Measurements from ENCODE around the gene TMEM119. TPM values are rescaled to one million over a fixed set of nuclear protein-coding genes. Genes with fewer than 3 reads are reported as not detected.

TMEM119 gene
- total RNA-seq, 2 donors from 2014 or later = 1.8 to 5.5 TPM

DNA sequence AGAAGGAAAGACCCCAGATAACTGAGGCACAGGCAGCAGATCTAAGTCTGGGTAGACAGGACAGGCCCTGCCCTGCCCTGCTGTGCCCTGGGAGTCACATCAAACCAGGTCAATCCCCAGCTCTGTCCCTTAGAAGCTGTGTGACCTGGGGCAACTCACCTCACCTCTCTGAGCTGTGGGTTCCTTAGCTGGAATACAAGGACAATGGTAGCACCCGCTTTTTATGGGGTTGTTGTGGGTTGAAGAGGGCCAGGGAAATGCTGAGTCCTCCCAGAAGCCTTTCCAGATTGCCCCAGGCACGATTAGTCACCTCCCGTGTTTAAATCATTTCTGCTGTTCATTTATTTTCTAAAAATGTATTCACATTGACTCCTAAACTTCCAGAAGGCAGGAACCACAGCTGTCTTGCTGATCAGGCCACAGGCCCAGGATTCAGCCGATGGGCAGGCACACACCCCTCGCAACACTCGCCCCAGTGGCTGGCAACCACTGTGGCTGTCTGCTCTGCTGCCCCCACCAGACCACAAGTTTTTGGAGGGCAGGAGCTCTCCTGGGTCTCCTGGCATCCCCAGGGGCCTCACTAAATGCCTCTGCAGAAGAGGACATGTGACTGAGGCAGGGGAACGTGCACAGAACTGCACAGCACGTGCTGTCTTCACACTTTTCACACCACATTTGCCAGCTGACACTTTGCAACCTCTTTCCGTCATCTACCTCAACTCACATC is 32.8 kb upstream of the TMEM119 start:
- peak overlapping the region; percentile 41 to 46 for H3K27ac ChIP-seq
- H3K9me3 ChIP-seq = no peaks in the 10 kb centered on the region
- no peaks in the 10 kb centered on the region for H3K36me3 ChIP-seq
- H3K27me3 ChIP-seq = no peaks in the 10 kb centered on the region
- no peak for TF ChIP-seq CTCF (IDR thresholded peaks at IDR 0.05)
- no peak for DNase-seq (ENCODE audit: low spot score)
- no peak overlapping the region for H3K4me3 ChIP-seq
- H3K4me1 ChIP-seq = peaks cover 0 to 25% of the 10 kb centered on the region in 2 donors

DNA sequence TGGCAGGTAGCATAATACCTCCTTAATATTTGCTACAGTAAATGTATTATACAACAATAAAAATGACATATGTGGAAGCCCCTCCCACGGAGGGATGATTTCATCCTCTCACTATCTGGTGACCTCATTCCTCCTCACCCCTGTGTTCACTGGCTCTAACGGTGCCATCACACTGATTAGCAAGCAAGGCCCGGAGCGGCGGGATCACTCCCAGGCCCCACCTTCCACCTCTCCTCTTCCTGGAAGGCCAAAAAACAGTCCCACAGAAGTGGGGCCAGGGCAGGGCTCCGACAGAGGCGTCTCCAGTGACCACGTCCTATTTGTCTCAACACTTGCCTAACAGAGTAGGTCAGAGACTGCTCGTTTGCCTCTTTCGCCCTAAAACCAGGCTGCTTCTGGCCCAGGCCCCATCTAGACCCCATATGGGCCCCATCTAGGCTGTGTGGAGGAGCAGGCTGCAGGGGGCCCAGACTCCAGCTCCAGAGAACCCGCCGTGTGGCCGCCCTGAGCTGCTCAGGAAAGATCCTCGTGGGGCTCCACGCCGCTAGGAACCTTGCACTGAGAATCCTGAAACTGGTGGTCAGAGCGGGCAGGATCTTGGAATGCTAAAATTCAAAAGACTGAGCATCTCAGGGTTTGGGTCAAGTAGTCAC is 32.1 kb upstream of the TMEM119 start:
- Histone ChIP-seq H3K9me3 (no peaks in the 10 kb centered on the region), H3K4me3 (no peak overlapping the region), H3K36me3 (no peaks in the 10 kb centered on the region), H3K27me3 (no peaks in the 10 kb centered on the region), H3K4me1 (peaks cover 0 to 25% of the 10 kb centered on the region in 2 donors), H3K27ac (peak overlapping the region; percentile 41 to 46)
- TF ChIP-seq CTCF (IDR thresholded peaks at IDR 0.05) = no peak
- DNase-seq (ENCODE audit: low spot score) = peak; percentile 79

GRCh38 chr12:108629151-108629550 is 31.3 kb upstream of the TMEM119 start:
- Histone ChIP-seq H3K9me3 (no peaks in the 10 kb centered on the region), H3K27me3 (no peaks in the 10 kb centered on the region), H3K36me3 (no peaks in the 10 kb centered on the region), H3K4me1 (peaks cover 0 to 25% of the 10 kb centered on the region in 2 donors), H3K4me3 (no peak overlapping the region), H3K27ac (peak overlapping the region; percentile 35 to 45)
- DNase-seq (ENCODE audit: low spot score) = no peak
- no peak for TF ChIP-seq CTCF (IDR thresholded peaks at IDR 0.05)

DNA sequence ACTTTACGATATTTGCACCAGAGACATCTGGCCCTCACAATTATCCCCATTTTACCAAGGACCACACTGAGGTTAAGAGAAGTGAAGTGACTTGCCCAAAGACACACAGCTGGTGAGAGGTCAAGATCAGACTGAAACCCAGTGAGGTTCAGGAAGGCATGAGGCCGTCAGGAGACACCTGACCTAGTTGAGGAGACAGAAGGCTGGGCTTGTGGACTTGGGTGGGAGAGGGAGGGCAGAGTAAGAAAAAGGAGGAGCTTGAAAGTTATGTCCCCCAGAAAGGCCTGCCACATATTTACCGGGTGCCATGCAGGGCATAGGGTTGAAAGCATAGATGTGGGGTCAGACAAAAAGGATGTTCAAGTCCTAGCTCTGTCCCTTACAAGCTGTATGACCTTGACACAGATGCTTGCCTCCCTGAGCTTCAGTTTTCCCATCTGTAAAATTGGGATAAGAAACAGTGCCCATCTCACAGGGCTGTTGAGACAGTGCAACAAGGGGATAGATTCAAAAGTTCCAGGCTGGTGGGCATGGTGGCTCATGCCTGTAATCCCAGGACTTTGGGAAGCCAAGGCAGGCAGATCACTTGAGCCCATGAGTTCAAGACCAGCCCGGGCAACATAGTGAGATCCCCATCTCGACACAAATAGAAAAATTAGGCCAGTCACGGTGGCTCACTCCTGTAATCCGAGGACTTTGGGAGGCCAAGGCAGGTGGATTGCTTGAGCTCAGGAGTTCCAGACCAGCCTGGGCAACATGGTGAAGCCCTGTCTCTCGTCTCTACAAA is 29.4 kb upstream of the TMEM119 start:
- TF ChIP-seq CTCF (IDR thresholded peaks at IDR 0.05) = no peak
- H3K27me3 ChIP-seq = no peaks in the 10 kb centered on the region
- no peaks in the 10 kb centered on the region for H3K9me3 ChIP-seq
- peaks cover 0 to 34% of the 10 kb centered on the region in 2 donors for H3K4me1 ChIP-seq
- DNase-seq (ENCODE audit: low spot score) = no peak
- H3K27ac ChIP-seq = no peak overlapping the region
- no peaks in the 10 kb centered on the region for H3K36me3 ChIP-seq
- no peak overlapping the region for H3K4me3 ChIP-seq

GRCh38 chr12:108625228-108625627 is 27.3 kb upstream of the TMEM119 start:
- DNase-seq (ENCODE audit: low spot score) = no peak
- peaks cover 0 to 33% of the 10 kb centered on the region in 2 donors for H3K4me1 ChIP-seq
- no peak for TF ChIP-seq CTCF (IDR thresholded peaks at IDR 0.05)
- no peaks in the 10 kb centered on the region for H3K9me3 ChIP-seq
- H3K27me3 ChIP-seq = no peaks in the 10 kb centered on the region
- H3K36me3 ChIP-seq = no peaks in the 10 kb centered on the region
- H3K27ac ChIP-seq = no peak overlapping the region
- no peak overlapping the region for H3K4me3 ChIP-seq
